Stimulated activated CD4-positive, alpha-beta T cell treated with anti-CD3 and anti-CD28 coated beads, Interleukin-1b, Interleukin-23, amount 100 ng/mL, for 4 hours (primary cell): ENCODE measurements around the gene SDR42E1.
"Not testable (repeated sequence)": the region's sequence is repeated elsewhere in the genome, so short reads cannot be mapped to it uniquely, and the experiment has no call there.

Source experiments
- DNase-seq, 2 donors: peaks; one replicate each; pipeline ENCODE4 v3.0.0-alpha.2; 2020; ENCODE audit warnings: low read depth in 2 of 2

SDR42E1 gene

DNA sequence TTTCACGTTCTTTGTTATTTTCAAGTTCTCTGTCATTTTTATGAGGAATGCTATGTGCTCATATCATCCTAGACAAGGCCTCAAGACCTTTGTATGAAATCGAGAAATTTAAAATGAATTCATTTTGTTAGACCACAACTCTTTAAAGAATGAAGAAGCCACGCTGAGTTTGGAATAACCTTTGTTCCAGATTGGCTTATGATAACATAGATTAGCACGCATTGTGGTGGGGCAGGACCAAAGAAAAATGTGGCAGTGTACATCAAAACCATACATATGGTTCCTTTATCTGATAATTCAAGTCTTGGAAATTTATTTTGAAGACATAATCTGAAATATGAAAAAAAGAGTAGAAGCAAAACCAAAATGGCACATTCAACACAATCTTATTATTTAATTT lies 26.0 kb upstream of the SDR42E1 start:
- no peak for DNase-seq

DNA sequence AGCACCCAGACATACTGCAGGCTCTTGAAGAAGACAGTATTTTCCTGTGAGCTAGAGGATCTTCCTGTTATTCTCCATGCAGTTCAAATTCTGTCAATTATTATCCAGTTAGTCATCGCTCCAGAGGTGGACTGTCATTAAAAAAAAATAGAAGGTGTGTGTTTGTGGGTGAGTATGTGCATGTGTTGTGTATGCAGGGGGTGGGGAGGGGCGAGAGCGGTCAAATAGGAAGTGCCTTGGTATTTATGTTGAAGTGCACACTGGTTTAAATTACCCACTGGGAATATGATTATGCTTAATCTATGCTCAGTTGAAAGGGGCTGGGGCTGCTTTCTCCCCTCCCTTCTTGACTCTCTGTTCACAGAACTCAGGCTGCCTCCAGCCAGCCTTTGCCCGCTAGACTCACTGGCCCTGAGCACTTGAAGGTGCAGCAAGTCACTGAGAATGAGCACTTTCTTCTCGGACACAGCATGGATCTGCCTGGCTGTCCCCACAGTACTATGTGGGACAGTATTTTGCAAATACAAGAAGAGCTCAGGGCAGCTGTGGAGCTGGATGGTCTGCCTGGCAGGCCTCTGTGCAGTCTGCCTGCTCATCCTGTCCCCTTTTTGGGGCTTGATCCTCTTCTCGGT lies 23.8 kb upstream of the SDR42E1 start, which contains the start of gene HSD17B2:
TSS of gene HSD17B2 (plus strand) at position 273 of the 632 bp plus-strand sequence. CDS start at position 445, 172 bp downstream.
- DNase-seq: no peak

DNA sequence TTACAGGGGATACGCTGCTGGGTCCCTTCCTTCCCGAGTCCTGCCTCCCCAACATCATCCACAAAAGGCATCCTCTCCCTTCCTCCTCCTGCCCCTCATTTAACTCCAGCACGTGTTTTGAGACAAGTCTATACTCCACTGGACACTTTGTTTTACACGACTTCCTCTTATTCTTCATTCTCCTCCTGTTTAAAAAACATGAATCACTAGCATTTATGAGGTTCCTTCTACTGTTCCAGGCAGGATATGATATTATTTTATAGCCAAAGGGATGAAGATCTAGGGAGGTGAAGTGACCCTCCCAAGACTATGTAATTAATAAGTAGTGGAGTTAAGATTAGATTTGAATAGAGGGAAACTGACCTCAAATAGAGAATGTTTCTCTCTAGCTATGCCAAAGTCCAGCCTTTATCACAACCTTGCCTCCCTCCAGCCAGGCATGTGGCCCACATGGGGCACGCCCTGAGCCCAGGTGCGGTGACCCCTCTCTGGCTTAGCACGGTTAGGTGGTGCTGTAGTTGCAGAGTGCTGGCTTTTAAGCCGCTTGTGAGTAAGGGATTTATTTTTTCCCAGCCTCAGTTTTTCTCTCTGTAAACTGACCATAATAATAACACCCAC lies 22.5 kb upstream of the SDR42E1 start:
- DNase-seq: no peak

- no peak for DNase-seq
Observed at GRCh38 chr16:82033006-82033405, 21.7 kb upstream of the SDR42E1 start.

- no peak for DNase-seq
Observed at GRCh38 chr16:82031116-82032084, 20.1 kb upstream of the SDR42E1 start.

DNA sequence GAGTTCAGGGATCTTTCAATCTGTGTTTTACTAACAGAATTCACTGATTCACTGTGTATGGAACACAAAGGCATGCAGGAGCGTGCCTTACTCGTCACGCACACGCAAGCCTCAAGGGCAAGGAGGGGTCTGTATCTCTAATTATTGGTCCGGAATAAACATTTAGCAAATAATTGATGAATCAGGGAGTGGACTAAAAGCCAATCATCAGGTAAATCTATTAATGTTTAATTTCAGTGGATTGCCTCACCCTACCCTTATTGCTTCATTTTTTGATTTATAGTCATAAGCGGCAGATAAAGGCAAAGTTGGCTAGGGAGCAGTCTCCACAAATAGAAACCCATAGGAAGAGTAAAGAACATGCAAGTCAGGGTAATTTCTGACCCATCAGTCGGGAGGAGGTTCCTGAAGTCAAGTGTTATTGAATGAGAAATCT lies 16.4 kb upstream of the SDR42E1 start:
- DNase-seq: no peak

GRCh38 chr16:82024883-82025282 lies 13.6 kb upstream of the SDR42E1 start:
- no peak for DNase-seq

DNA sequence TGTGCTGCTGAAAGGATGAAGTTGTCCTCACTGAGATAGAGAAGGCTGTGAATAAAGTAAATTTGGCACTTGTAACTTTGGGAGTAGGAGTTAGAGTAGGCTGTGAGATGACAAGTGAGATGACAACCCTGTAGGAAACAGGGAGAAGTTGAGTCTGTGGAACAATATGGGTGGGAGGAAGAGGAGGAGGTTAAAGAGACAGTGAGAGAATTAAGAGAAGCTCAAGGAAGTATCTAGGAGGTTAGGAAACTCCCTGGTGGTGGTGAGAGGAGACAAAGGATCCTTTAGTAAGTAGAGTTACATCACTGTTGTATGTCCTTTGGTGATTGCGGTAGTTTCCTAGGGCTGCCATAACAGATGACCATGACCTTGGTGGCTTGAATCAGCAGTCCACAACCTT lies 13.0 kb upstream of the SDR42E1 start:
- no peak for DNase-seq

- no peak for DNase-seq
Observed at GRCh38 chr16:82023206-82023605, 11.9 kb upstream of the SDR42E1 start.

GRCh38 chr16:82020051-82020450 lies 8.8 kb upstream of the SDR42E1 start:
- no peak for DNase-seq

GRCh38 chr16:82019535-82019934 lies 8.3 kb upstream of the SDR42E1 start:
- no peak for DNase-seq

GRCh38 chr16:82017911-82018568 lies 6.8 kb upstream of the SDR42E1 start:
- no peak for DNase-seq

GRCh38 chr16:82016964-82017363 lies 5.7 kb upstream of the SDR42E1 start:
- no peak for DNase-seq

DNA sequence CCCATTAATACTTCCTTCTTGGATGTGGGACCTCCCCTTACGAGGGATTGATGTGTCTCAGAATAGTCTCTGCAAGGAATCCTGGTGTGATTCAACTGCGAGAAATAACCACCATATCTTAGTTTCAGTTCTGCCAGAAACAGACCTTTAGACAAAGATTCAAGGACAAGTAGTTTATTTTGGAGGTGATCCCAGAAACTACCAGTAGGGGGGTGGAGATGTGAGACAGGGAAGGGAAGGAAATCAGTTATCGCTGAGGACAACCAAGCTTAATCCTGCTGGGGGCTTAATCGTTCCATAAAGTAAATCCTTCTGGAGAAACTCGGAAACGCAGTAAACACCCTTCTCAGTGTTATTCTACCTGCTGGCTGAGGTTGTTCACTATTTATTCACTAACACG lies 5.0 kb upstream of the SDR42E1 start:
- no peak for DNase-seq

GRCh38 chr16:82013139-82013538 lies 1.9 kb upstream of the SDR42E1 start:
- DNase-seq: no peak

- DNase-seq: no peak
Observed at GRCh38 chr16:82010649-82011048, 621 bp downstream of the SDR42E1 start.

DNA sequence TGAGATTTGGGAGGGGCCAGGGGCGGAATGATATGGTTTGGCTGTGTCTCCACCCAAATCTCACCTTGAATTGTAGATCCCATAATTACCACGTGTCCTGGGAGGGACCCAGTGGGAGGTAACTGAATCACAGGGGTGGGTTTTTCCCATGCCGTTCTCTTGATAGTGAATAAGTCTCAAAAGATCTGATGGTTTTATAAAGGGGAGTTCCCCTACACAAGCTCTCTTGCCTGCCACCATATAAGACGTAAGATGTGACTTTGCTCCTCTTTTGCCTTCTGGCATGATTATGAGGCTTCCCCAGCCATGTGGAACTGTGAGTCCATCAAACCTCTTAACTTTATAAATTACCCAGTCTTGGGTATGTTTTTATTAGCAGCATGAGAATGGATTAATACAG lies 1.5 kb downstream of the SDR42E1 start:
- not testable (repeated sequence) for DNase-seq

GRCh38 chr16:82008957-82009592 lies 2.2 kb downstream of the SDR42E1 start:
- DNase-seq: no peak

DNA sequence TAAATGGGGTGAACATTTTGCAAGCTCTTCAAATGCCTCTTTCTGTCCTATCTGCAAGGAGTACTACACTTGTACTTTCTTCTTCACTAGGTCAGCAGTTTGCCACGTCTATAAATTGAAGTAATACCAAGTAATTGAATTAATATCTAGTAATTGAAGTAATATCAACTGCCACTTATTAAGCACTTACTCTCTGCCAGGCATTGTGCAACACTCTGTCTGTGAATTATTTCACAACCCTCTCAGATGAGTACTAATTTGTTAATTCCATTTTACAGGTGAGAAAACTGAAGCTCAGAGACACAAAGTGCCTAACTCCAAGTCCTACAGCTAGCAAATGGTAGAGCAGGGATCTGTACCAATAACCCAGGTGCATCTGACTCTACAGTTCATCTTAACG lies 4.1 kb downstream of the SDR42E1 start:
- no peak for DNase-seq

- DNase-seq: no peak
Observed at GRCh38 chr16:82006036-82006435, 5.2 kb downstream of the SDR42E1 start.

DNA sequence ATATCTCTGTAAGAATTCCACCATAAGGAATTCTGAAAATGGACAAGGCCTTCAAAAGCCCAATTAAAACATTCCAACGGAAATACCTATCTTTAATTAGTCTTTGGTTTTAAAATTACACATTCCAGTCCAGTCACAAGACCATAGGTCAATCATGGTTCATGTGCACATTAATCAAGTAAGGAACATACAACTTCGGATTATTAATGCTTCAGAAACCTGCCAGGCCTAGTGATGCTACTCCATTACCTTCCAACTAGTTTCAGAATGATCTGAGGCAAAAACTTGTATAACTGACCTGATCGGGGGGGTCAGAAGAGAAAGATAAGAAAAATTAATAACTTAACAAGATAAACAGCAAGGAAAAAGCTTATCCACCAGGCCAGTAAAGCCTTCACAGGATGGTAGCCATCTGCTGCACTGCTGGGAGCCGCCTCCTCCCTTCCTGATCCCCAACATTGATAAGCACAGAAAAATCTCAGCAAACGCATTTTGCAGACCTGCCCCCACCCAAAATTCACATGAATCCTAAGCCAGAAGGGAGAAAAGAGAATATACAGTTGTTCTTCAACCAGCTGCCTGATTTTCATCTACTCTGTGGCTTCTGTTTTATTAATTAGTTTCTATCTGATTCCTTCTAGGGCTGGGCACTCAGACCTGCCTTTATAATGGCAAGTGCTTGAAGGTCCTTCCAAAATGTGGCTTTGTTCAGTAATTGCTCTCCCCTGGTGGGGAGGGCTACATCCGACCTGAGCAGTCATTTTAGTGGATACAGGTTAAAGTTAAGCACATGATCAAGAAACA lies 6.0 kb downstream of the SDR42E1 start:
- DNase-seq: no peak
